Islet precursor cell (in vitro differentiated cells): ENCODE measurements around the gene BCAT1.
"Not testable (repeated sequence)": the region's sequence is repeated elsewhere in the genome, so short reads cannot be mapped to it uniquely, and the experiment has no call there.

Experiments used
- DNase-seq: peaks from one replicate; pipeline ENCODE4 v3.0.0-alpha.2; 2018

The BCAT1 gene

GRCh38 chr12:24948757-24949722 lies at the start of gene BCAT1:
BCAT1 (minus strand) TSS chr12:24949101; CDS start chr12:24948932, 169 bp downstream.
- peak; percentile 96 for DNase-seq

GRCh38 chr12:24997970-24998582 lies 49.2 kb upstream of the BCAT1 start:
- DNase-seq, result no peak

GRCh38 chr12:24997496-24997895 lies 48.6 kb upstream of the BCAT1 start:
- DNase-seq, result no peak

GRCh38 chr12:24996820-24997219 lies 47.9 kb upstream of the BCAT1 start:
- no peak for DNase-seq

- DNase-seq, result no peak
These were observed 47.3 kb upstream of the BCAT1 start for GRCh38 chr12:24996102-24996797.

GRCh38 chr12:24993793-24994192 lies 44.9 kb upstream of the BCAT1 start:
- peak; percentile 60 for DNase-seq

GRCh38 chr12:24991209-24992049 lies 42.5 kb upstream of the BCAT1 start:
- DNase-seq, result no peak

- no peak for DNase-seq
These were observed 40.3 kb upstream of the BCAT1 start for GRCh38 chr12:24989216-24989615.

GRCh38 chr12:24982250-24982649 lies 33.3 kb upstream of the BCAT1 start:
- DNase-seq, result no peak

- no peak for DNase-seq
These were observed 31.3 kb upstream of the BCAT1 start for GRCh38 chr12:24979976-24980730.

- DNase-seq, result no peak
These were observed 30.4 kb upstream of the BCAT1 start for GRCh38 chr12:24979329-24979728.

- DNase-seq, result no peak
These were observed 28.8 kb upstream of the BCAT1 start for GRCh38 chr12:24977711-24978110.

- no peak for DNase-seq
These were observed 28.2 kb upstream of the BCAT1 start for GRCh38 chr12:24977060-24977459.

GRCh38 chr12:24975425-24975824 lies 26.5 kb upstream of the BCAT1 start:
- DNase-seq, result peak; percentile 96

- DNase-seq, result no peak
These were observed 25.3 kb upstream of the BCAT1 start for GRCh38 chr12:24974216-24974615.

- no peak for DNase-seq
These were observed 23.2 kb upstream of the BCAT1 start for GRCh38 chr12:24972078-24972477.

- no peak for DNase-seq
These were observed 21.3 kb upstream of the BCAT1 start for GRCh38 chr12:24970177-24970576.

- no peak for DNase-seq
These were observed 18.2 kb upstream of the BCAT1 start for GRCh38 chr12:24966951-24967564.

- DNase-seq, result no peak
These were observed 15.4 kb upstream of the BCAT1 start for GRCh38 chr12:24964342-24964741.

GRCh38 chr12:24960222-24960855 lies 11.4 kb upstream of the BCAT1 start:
- DNase-seq, result peak; percentile 87

- DNase-seq, result not testable (repeated sequence)
These were observed 7.5 kb upstream of the BCAT1 start for GRCh38 chr12:24956351-24956750.
